PC-3 (cell line): ENCODE measurements around the gene GDA.

Source experiments
- EZH2 ChIP-seq: fragments of 300-600 bp; sonication (generic); IDR thresholded peaks from one replicate; pipeline ENCODE4 v1.6.1; 2017; ENCODE audit warnings: antibody characterized with exemption, mild to moderate bottlenecking, low read length; ENCODE audit not compliant: unreplicated experiment
- TF ChIP-seq, protein P1 (sequence below): fragments of 300-600 bp; sonication (generic); conservative IDR thresholded peaks from 2 replicates; pipeline ENCODE4 v1.5.1; 2017; ENCODE audit warnings: antibody characterized with exemption, low read depth, mild to moderate bottlenecking, low read length

DNA sequence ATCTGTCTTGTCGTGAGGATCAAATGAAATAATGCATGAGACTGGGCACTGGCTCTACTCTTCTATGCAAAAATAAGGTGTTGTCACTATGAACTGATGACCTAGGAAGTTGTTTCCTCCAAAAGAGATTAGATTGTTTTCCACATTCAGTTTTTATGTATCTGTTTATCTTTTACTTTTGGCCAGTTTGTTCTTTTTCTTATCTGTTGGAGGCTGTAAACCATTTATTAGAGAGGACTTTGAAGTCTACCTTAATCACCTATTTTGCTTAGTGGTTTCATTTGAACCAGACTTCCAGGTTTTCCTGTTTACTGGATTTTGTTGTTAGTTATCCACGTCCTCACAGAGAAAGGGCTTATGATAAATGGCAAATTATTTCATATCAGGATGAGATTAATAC lies 21.5 kb upstream of the GDA start:
- TF ChIP-seq, protein P1, sequence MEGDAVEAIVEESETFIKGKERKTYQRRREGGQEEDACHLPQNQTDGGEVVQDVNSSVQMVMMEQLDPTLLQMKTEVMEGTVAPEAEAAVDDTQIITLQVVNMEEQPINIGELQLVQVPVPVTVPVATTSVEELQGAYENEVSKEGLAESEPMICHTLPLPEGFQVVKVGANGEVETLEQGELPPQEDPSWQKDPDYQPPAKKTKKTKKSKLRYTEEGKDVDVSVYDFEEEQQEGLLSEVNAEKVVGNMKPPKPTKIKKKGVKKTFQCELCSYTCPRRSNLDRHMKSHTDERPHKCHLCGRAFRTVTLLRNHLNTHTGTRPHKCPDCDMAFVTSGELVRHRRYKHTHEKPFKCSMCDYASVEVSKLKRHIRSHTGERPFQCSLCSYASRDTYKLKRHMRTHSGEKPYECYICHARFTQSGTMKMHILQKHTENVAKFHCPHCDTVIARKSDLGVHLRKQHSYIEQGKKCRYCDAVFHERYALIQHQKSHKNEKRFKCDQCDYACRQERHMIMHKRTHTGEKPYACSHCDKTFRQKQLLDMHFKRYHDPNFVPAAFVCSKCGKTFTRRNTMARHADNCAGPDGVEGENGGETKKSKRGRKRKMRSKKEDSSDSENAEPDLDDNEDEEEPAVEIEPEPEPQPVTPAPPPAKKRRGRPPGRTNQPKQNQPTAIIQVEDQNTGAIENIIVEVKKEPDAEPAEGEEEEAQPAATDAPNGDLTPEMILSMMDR: no peak
- TF ChIP-seq EZH2: no peak
